H9 (cell line): ENCODE data around the gene FAM83F. TPM values are rescaled to one million over a fixed set of nuclear protein-coding genes. Genes with fewer than 3 reads are reported as not detected.

Source experiments
- DNase-seq: peaks from one replicate; pipeline ENCODE4 v3.0.0-alpha.2; 2017
- H2AFZ ChIP-seq: one replicate; pipeline ENCODE4 v1.6.1; 2013; ENCODE audit warnings: mild to moderate bottlenecking, low read length, control low read depth, moderate library complexity
- H2AK5ac ChIP-seq: 2 replicates; pipeline ENCODE4 v1.6.1; 2013; ENCODE audit warnings: low read length, control low read depth, mixed read lengths; ENCODE audit not compliant: insufficient read length
- H2BK120ac ChIP-seq: one replicate; pipeline ENCODE4 v1.6.1; 2013; ENCODE audit warnings: low read depth, mild to moderate bottlenecking, low read length, control low read depth, inconsistent platforms; ENCODE audit not compliant: poor library complexity, severe bottlenecking
- H2BK12ac ChIP-seq: 2 replicates; pipeline ENCODE4 v1.6.1; 2013; ENCODE audit warnings: low read length, control low read depth, mixed read lengths, low read depth; ENCODE audit not compliant: insufficient read length
- H2BK15ac ChIP-seq: 2 replicates; pipeline ENCODE4 v1.6.1; 2013; ENCODE audit warnings: low read depth, low read length, control low read depth
- H2BK20ac ChIP-seq: one replicate; pipeline ENCODE4 v1.6.1; 2013; ENCODE audit warnings: low read depth, mild to moderate bottlenecking, low read length, control low read depth, inconsistent platforms; ENCODE audit not compliant: poor library complexity, severe bottlenecking
- H2BK5ac ChIP-seq: 2 replicates; pipeline ENCODE4 v1.6.1; 2013; ENCODE audit warnings: low read length, control low read depth, mixed read lengths; ENCODE audit not compliant: insufficient read length
- H3K14ac ChIP-seq: 2 replicates; pipeline ENCODE4 v1.6.1; 2013; ENCODE audit warnings: low read length, control low read depth; ENCODE audit not compliant: insufficient read depth
- H3K18ac ChIP-seq: 2 replicates; pipeline ENCODE4 v1.6.1; 2013; ENCODE audit warnings: low read depth, mild to moderate bottlenecking, mixed read lengths, low read length, control low read depth; ENCODE audit not compliant: insufficient read length
- H3K23ac ChIP-seq: 2 replicates; pipeline ENCODE4 v1.6.1; 2013; ENCODE audit warnings: low read length, control low read depth, mixed read lengths, low read depth; ENCODE audit not compliant: insufficient read length
- H3K23me2 ChIP-seq: 2 replicates; pipeline ENCODE4 v1.6.1; 2013; ENCODE audit warnings: low read depth, mild to moderate bottlenecking, mixed read lengths, low read length, control low read depth; ENCODE audit not compliant: insufficient read length, poor library complexity, severe bottlenecking
- H3K27ac ChIP-seq: 2 replicates; pipeline ENCODE4 v1.5.1; 2013; ENCODE audit warnings: low read length, control low read depth, mixed read lengths, low read depth; ENCODE audit not compliant: insufficient read length
- H3K27me3 ChIP-seq: 2 replicates; pipeline ENCODE4 v1.6.1; 2013; ENCODE audit warnings: low read length, control low read depth, inconsistent platforms; ENCODE audit not compliant: insufficient read depth
- H3K4ac ChIP-seq: 2 replicates; pipeline ENCODE4 v1.6.1; 2013; ENCODE audit warnings: low read depth, mild to moderate bottlenecking, control low read depth, inconsistent platforms, low read length, moderate library complexity
- H3K4me1 ChIP-seq: 2 replicates; pipeline ENCODE4 v1.6.1; 2013; ENCODE audit warnings: low read length, control low read depth, inconsistent platforms; ENCODE audit not compliant: insufficient read depth
- H3K4me2 ChIP-seq: 2 replicates; pipeline ENCODE4 v1.6.1; 2013; ENCODE audit warnings: low read length, control low read depth, mixed read lengths; ENCODE audit not compliant: insufficient read length, insufficient read depth
- H3K56ac ChIP-seq: 2 replicates; pipeline ENCODE4 v1.6.1; 2013; ENCODE audit warnings: low read depth, mild to moderate bottlenecking, mixed read lengths, low read length, control low read depth; ENCODE audit not compliant: insufficient read length
- H3K79me1 ChIP-seq: 2 replicates; pipeline ENCODE4 v1.6.1; 2013; ENCODE audit warnings: low read depth, mild to moderate bottlenecking, moderate library complexity, low read length, control low read depth, inconsistent platforms; ENCODE audit not compliant: insufficient read depth, poor library complexity, severe bottlenecking
- H3K79me2 ChIP-seq: 2 replicates; pipeline ENCODE4 v1.6.1; 2013; ENCODE audit warnings: low read length, control low read depth, inconsistent platforms; ENCODE audit not compliant: insufficient read depth
- H3K9ac ChIP-seq: 2 replicates; pipeline ENCODE4 v1.6.1; 2013; ENCODE audit warnings: low read length, control low read depth, mixed read lengths; ENCODE audit not compliant: insufficient read length; ENCODE audit errors: extremely low read depth
- H3K9me3 ChIP-seq: one replicate; pipeline ENCODE4 v1.6.1; 2013; ENCODE audit warnings: low read depth, low read length, inconsistent platforms; ENCODE audit not compliant: control insufficient read depth
- H3T11ph ChIP-seq: one replicate; pipeline ENCODE4 v1.6.1; 2013; ENCODE audit warnings: mild to moderate bottlenecking, low read length, control low read depth, inconsistent platforms
- H4K20me1 ChIP-seq: one replicate; pipeline ENCODE4 v1.6.1; 2013; ENCODE audit not compliant: control insufficient read depth, insufficient read length, insufficient read depth
- H4K5ac ChIP-seq: 2 replicates; pipeline ENCODE4 v1.6.1; 2013; ENCODE audit warnings: low read depth, mild to moderate bottlenecking, mixed read lengths, low read length, control low read depth; ENCODE audit not compliant: insufficient read length
- H4K8ac ChIP-seq: replicated peaks from 2 replicates; pipeline ENCODE4 v1.6.1; 2013; ENCODE audit warnings: low read length, control low read depth, mixed read lengths, low read depth; ENCODE audit not compliant: insufficient read length
- H4K91ac ChIP-seq: 2 replicates; pipeline ENCODE4 v1.6.1; 2013; ENCODE audit warnings: low read depth, mild to moderate bottlenecking, moderate library complexity, mixed read lengths, low read length, control low read depth; ENCODE audit not compliant: insufficient read length
- H3K27ac Mint-ChIP-seq, 3 experiments: 2 replicates in 2 of 3; 3 replicates in 1 of 3; pipeline ENCODE4 v1.8.0; 2020 to 2021; ENCODE audit warnings: mixed read lengths in 3 of 3, mild to moderate bottlenecking in 1 of 3, moderate library complexity in 1 of 3
- H3K27me3 Mint-ChIP-seq: 2 replicates; pipeline ENCODE4 v1.8.0; 2021; ENCODE audit warnings: low read depth, mild to moderate bottlenecking, moderate library complexity, mixed read lengths
- H3K36me3 Mint-ChIP-seq, 3 experiments: 2 replicates in 2 of 3; 3 replicates in 1 of 3; pipeline ENCODE4 v1.8.0; 2020 to 2021; ENCODE audit warnings: low read depth in 3 of 3, mixed read lengths in 3 of 3; ENCODE audit not compliant: insufficient read depth in 1 of 3
- H3K4me1 Mint-ChIP-seq, 2 experiments: 2 replicates each; pipeline ENCODE4 v1.8.0; 2020; ENCODE audit warnings: mixed read lengths in 2 of 2
- H3K4me3 Mint-ChIP-seq, 2 experiments: 2 replicates in 1 of 2; 3 replicates in 1 of 2; pipeline ENCODE4 v1.8.0; 2020 to 2021; ENCODE audit warnings: mild to moderate bottlenecking in 2 of 2, mixed read lengths in 2 of 2, moderate library complexity in 1 of 2
- H3K9me3 Mint-ChIP-seq, 2 experiments: 2 replicates in 1 of 2; 3 replicates in 1 of 2; pipeline ENCODE4 v1.8.0; 2020; ENCODE audit warnings: mild to moderate bottlenecking in 2 of 2, mixed read lengths in 2 of 2, moderate library complexity in 1 of 2
- CTCF ChIP-seq: fragments of 200-600 bp; sonication (generic); conservative IDR thresholded peaks from 3 replicates; pipeline ENCODE4 v1.8.0; 2021; ENCODE audit warnings: antibody characterized with exemption, mild to moderate bottlenecking
- WGBS: extraction: QIAGEN DNeasy Blood & Tissue Kit; methylation state at CpG from one replicate; pipeline ENCODE4 v1.1.7; 2013; ENCODE audit warnings: missing lambda C conversion rate, low lambda C conversion rate, mixed read lengths; ENCODE audit not compliant: insufficient read length; ENCODE audit errors: extremely low coverage; 5-methylcytosine and 5-hydroxymethylcytosine counted together
- total RNA-seq: library from RNA; stranded (reverse); gene quantifications from 2 replicates; pipeline ENCODE4 v1.2.1, GENCODE V29; 2021

The FAM83F gene
- total RNA-seq, 1 experiment from 2014 or later: 17.4 TPM

- Histone ChIP-seq H4K8ac (no peak overlapping the region), H3K56ac (no peak overlapping the region), H3K23me2 (peaks cover 4% of the 10 kb centered on the region), H2BK20ac (no peak overlapping the region), H4K91ac (no peak overlapping the region), H4K20me1 (peaks cover 5% of the 10 kb centered on the region), H3K23ac (no peak overlapping the region), H3K79me1 (peaks cover 7% of the 10 kb centered on the region), H3K79me2 (no peaks in the 10 kb centered on the region; the same call in 1 of the 2 replicates), H3K9ac (no peak overlapping the region), H3T11ph (no peak overlapping the region), H2AFZ (no peak overlapping the region), H2AK5ac (no peak overlapping the region), H3K9me3 (no peaks in the 10 kb centered on the region), H3K4me1 (peaks cover 6% of the 10 kb centered on the region), H3K27ac (no peak overlapping the region), H2BK15ac (no peak overlapping the region), H3K18ac (no peak overlapping the region), H3K27me3 (no peaks in the 10 kb centered on the region), H3K4ac (no peak overlapping the region), H2BK12ac (no peak overlapping the region), H2BK120ac (no peak overlapping the region), H4K5ac (no peak overlapping the region), H2BK5ac (no peak overlapping the region), H3K4me2 (no peak overlapping the region), H3K14ac (no peak overlapping the region)
- whole genome bisulfite sequencing: no CpG with 5 or more reads among the region's 8 CpGs
- Mint-ChIP-seq H3K4me3 (no peak overlapping the region), H3K9me3 (no peaks in the 10 kb centered on the region), H3K4me1 (peaks cover 51 to 59% of the 10 kb centered on the region in 2 experiments), H3K27ac (peak overlapping the region in 1 of 3 experiments; percentile 14; a peak in 3 of 7 replicates), H3K27me3 (peaks cover 25% of the 10 kb centered on the region), H3K36me3 (peaks cover 0 to 1% (median 0%) of the 10 kb centered on the region in 3 experiments; a peak in 3 of 7 replicates)
- no peak for TF ChIP-seq CTCF
- no peak for DNase-seq
These were observed 11.9 kb downstream of the FAM83F start for GRCh38 chr22:40006641-40007040.
